NT2/D1 (cell line): ENCODE measurements around the gene IL19.

ENCODE experiments used
- SUZ12 ChIP-seq: IDR thresholded peaks from 2 replicates; pipeline ENCODE4 v1.6.1; 2011; ENCODE audit not compliant: insufficient read length, insufficient read depth; ENCODE audit errors: extremely low read depth
- ZNF274 ChIP-seq: IDR thresholded peaks from 2 replicates; pipeline ENCODE4 v1.6.1; 2011; ENCODE audit warnings: mild to moderate bottlenecking, low read depth, low read length

GRCh38 chr1:206891412-206891811, 120.8 kb downstream of the IL19 start:
- TF ChIP-seq ZNF274, result no peak
- TF ChIP-seq SUZ12, result no peak
